H1 (cell line): Measurements from ENCODE around the gene PAXX.

Source experiments
- CTCF ChIP-seq, 3 experiments: IDR thresholded peaks; 1 replicate in 2 of 3; 2 replicates in 1 of 3; pipeline versions ENCODE4 v1.5.1 to v1.6.1; 2011; ENCODE audit warnings: low read length in 3 of 3, mild to moderate bottlenecking in 3 of 3, inconsistent platforms in 2 of 3, low read depth in 1 of 3, moderate library complexity in 1 of 3; ENCODE audit not compliant: insufficient read depth in 1 of 3; ENCODE audit errors: control extremely low read depth in 1 of 3
- POLR2A ChIP-seq, 2 experiments: IDR thresholded peaks; 1 replicate in 1 of 2; 2 replicates in 1 of 2; pipeline ENCODE4 v1.6.1; 2011; ENCODE audit warnings: low read depth in 2 of 2, low read length in 2 of 2, mild to moderate bottlenecking in 2 of 2; ENCODE audit errors: control extremely low read depth in 1 of 2
- POLR2AphosphoS5 ChIP-seq: IDR thresholded peaks from 2 replicates; pipeline ENCODE4 v1.6.1; 2011; ENCODE audit warnings: low read depth, low read length

- TF ChIP-seq POLR2A (IDR thresholded peaks at IDR 0.05; ENCODE audit: control extremely low read depth in 1 of 2, low read depth in 2 of 2, low read length in 2 of 2) (no peak), POLR2AphosphoS5 (no peak), CTCF (IDR thresholded peaks at IDR 0.05; ENCODE audit: control extremely low read depth in 1 of 3, insufficient read depth in 1 of 3, low read depth in 1 of 3, low read length in 3 of 3) (no peak)
Observed at GRCh38 chr9:136988872-136989271, 3.4 kb upstream of the PAXX start.
